ENCODE data around the gene CSNK2A1. TPM values are rescaled to one million over a fixed set of nuclear protein-coding genes. Genes with fewer than 3 reads are reported as not detected.

Gene CSNK2A1
- polyA plus RNA-seq, 3 donors, result 31.7 to 55.5 (median 35.2) TPM

- Mint-ChIP-seq H3K9me3 (no peaks in the 10 kb centered on the region), H3K4me1 (no peaks in the 10 kb centered on the region), H3K4me3 (no peak overlapping the region), H3K27me3 (ENCODE audit: low read depth in 3 of 3) (peaks cover 15 to 24% (median 24%) of the 10 kb centered on the region in 3 donors), H3K27ac (no peak overlapping the region), H3K36me3 (no peaks in the 10 kb centered on the region)
- intact Hi-C loops (cut with micrococcal nuclease), result no loop called here
- no peak for DNase-seq
- TF ChIP-seq CTCF (IDR thresholded peaks at IDR 0.05), result no peak
- H3K9me3 ChIP-seq (replicated peaks in 1 of 2; ENCODE audit: control insufficient read depth in 1 of 2, insufficient read depth in 1 of 2, low read length in 2 of 2), result no peaks in the 10 kb centered on the region
- no peak overlapping the region for H3K9ac ChIP-seq (ENCODE audit: insufficient read depth, low read length, poor library complexity, severe bottlenecking)
- H2AFZ ChIP-seq (ENCODE audit: insufficient read depth, low read depth, low read length, poor library complexity, severe bottlenecking), result no peak overlapping the region
- peaks cover 0 to 5% of the 10 kb centered on the region in 2 donors for H3K27me3 ChIP-seq (ENCODE audit: control insufficient read depth in 2 of 2, insufficient read depth in 2 of 2, low read length in 2 of 2)
- H3K4me2 ChIP-seq (replicated peaks; ENCODE audit: extremely low read depth, low read length, poor library complexity, severe bottlenecking), result no peak overlapping the region
- H3K4me1 ChIP-seq (ENCODE audit: control insufficient read depth in 1 of 2, insufficient read depth in 2 of 2, low read length in 2 of 2), result no peaks in the 10 kb centered on the region
- H3K79me2 ChIP-seq (ENCODE audit: insufficient read depth, low read length), result no peaks in the 10 kb centered on the region
- H3K36me3 ChIP-seq (replicated peaks in 1 of 2; ENCODE audit: control insufficient read depth in 1 of 2, insufficient read depth in 2 of 2, low read length in 2 of 2), result no peaks in the 10 kb centered on the region
- no peaks in the 10 kb centered on the region for H4K20me1 ChIP-seq (ENCODE audit: insufficient read depth, low read length)
- H3K27ac ChIP-seq (ENCODE audit: low read depth in 1 of 2, low read length in 2 of 2), result no peak overlapping the region
- 93% methylated on average over 4 of the region's 6 CpGs for WGBS (ENCODE audit: insufficient coverage)
- no peak overlapping the region for H3K4me3 ChIP-seq (replicated peaks in 1 of 3; ENCODE audit: low read depth in 2 of 3, low read length in 3 of 3)
Observed at GRCh38 chr20:555976-556385, 12.4 kb upstream of the CSNK2A1 start.

GRCh38 chr20:550611-551010, 7.0 kb upstream of the CSNK2A1 start:
- peaks cover 5 to 6% of the 10 kb centered on the region in 2 donors for H3K27me3 ChIP-seq (ENCODE audit: control insufficient read depth in 2 of 2, insufficient read depth in 2 of 2, low read length in 2 of 2)
- H3K27ac Mint-ChIP-seq, result no peak overlapping the region
- no peaks in the 10 kb centered on the region for H3K4me1 ChIP-seq (ENCODE audit: control insufficient read depth in 1 of 2, insufficient read depth in 2 of 2, low read length in 2 of 2)
- no peaks in the 10 kb centered on the region for H4K20me1 ChIP-seq (ENCODE audit: insufficient read depth, low read length)
- no peak for TF ChIP-seq CTCF (IDR thresholded peaks at IDR 0.05)
- H3K36me3 ChIP-seq (replicated peaks in 1 of 2; ENCODE audit: control insufficient read depth in 1 of 2, insufficient read depth in 2 of 2, low read length in 2 of 2), result no peaks in the 10 kb centered on the region
- no peaks in the 10 kb centered on the region for H3K36me3 Mint-ChIP-seq
- no peak for DNase-seq
- H3K27me3 Mint-ChIP-seq (ENCODE audit: low read depth in 3 of 3), result peaks cover 13 to 33% (median 21%) of the 10 kb centered on the region in 3 donors
- no peak overlapping the region for H3K4me3 Mint-ChIP-seq
- H3K4me1 Mint-ChIP-seq, result no peaks in the 10 kb centered on the region
- no peak overlapping the region for H3K9ac ChIP-seq (ENCODE audit: insufficient read depth, low read length, poor library complexity, severe bottlenecking)
- H3K27ac ChIP-seq (ENCODE audit: low read depth in 1 of 2, low read length in 2 of 2), result no peak overlapping the region
- H3K4me2 ChIP-seq (replicated peaks; ENCODE audit: extremely low read depth, low read length, poor library complexity, severe bottlenecking), result no peak overlapping the region
- no peaks in the 10 kb centered on the region for H3K9me3 Mint-ChIP-seq
- H3K79me2 ChIP-seq (ENCODE audit: insufficient read depth, low read length), result no peaks in the 10 kb centered on the region
- intact Hi-C loops (cut with micrococcal nuclease), result no loop called here
- no peak overlapping the region for H2AFZ ChIP-seq (ENCODE audit: insufficient read depth, low read depth, low read length, poor library complexity, severe bottlenecking)
- H3K4me3 ChIP-seq (replicated peaks in 1 of 3; ENCODE audit: low read depth in 2 of 3, low read length in 3 of 3), result no peak overlapping the region
- 95% methylated on average over 7 of the region's 7 CpGs for WGBS (ENCODE audit: insufficient coverage)
- H3K9me3 ChIP-seq (replicated peaks in 1 of 2; ENCODE audit: control insufficient read depth in 1 of 2, insufficient read depth in 1 of 2, low read length in 2 of 2), result no peaks in the 10 kb centered on the region
